ENCODE measurements around the gene ALDH18A1. TPM values are rescaled to one million over a fixed set of nuclear protein-coding genes. Genes with fewer than 3 reads are reported as not detected.
A peak's percentile ranks its signal among the peaks of the same experiment; 100 is the strongest.

Gene ALDH18A1
- total and polyA plus RNA-seq, 2 of the 8 experiments (the other 6 are each of a cell fraction or from before 2014, with no cell fraction given), result 59.6 to 128 TPM

GRCh38 chr10:95604630-95605029 lies 51.9 kb downstream of the ALDH18A1 start:
- H3K79me2 ChIP-seq (ENCODE audit: control insufficient read depth in 1 of 2, insufficient read depth in 2 of 2, low read length in 2 of 2), result no peaks in the 10 kb centered on the region
- peaks cover 0 to 3% (median 0%) of the 10 kb centered on the region in 4 experiments; a peak in 1 of 7 replicates for H3K4me1 ChIP-seq (replicated peaks in 1 of 4; ENCODE audit: control insufficient read depth in 3 of 4, insufficient read depth in 4 of 4, low read length in 3 of 4)
- H3K9ac ChIP-seq (replicated peaks in 1 of 4; ENCODE audit: extremely low read depth in 1 of 4, low read depth in 3 of 4, low read length in 3 of 4), result no peak overlapping the region
- DNase-seq (ENCODE audit: low read depth in 1 of 2, low spot score in 2 of 2), result no peak
- CTCF ChIA-PET (ENCODE audit: partially characterized antibody), result interaction anchor here (0.6 to 8.7 kb wide), 25 partner anchors 9 to 470 kb away, joined by 3 to 304 read pairs (median 5); no protein-coding TSS in a partner anchor
- no peak overlapping the region for H3K14ac ChIP-seq (ENCODE audit: insufficient read length)
- no peak for FAIRE-seq
- no peak overlapping the region; a peak in 1 of 4 replicates for H3K4me2 ChIP-seq (ENCODE audit: insufficient read depth in 1 of 2, low read depth in 2 of 2, low read length in 2 of 2)
- H4K91ac ChIP-seq (replicated peaks; ENCODE audit: insufficient read length, low read length), result no peak overlapping the region
- H2BK12ac ChIP-seq (ENCODE audit: low read depth, low read length), result no peak overlapping the region
- POLR2A ChIA-PET (ENCODE audit: partially characterized antibody), result interaction anchor here (1.0 to 1.6 kb wide), 5 partner anchors 9 to 241 kb away, joined by 3 to 4 read pairs (median 3); no protein-coding TSS in a partner anchor
- H3K79me1 ChIP-seq (ENCODE audit: low read depth, low read length), result no peaks in the 10 kb centered on the region
- H3K56ac ChIP-seq (replicated peaks; ENCODE audit: insufficient read length, low read depth, low read length), result no peak overlapping the region
- no peak overlapping the region for H3K27ac ChIP-seq (ENCODE audit: low read depth, low read length)
- H3K36me3 ChIP-seq (ENCODE audit: control insufficient read depth in 2 of 4, insufficient read depth in 4 of 4, low read length in 3 of 4), result peaks cover 7 to 33% (median 13%) of the 10 kb centered on the region in 4 experiments
- no peak overlapping the region for H3K18ac ChIP-seq (ENCODE audit: extremely low read depth, low read length)
- no peaks in the 10 kb centered on the region for H3K23me2 ChIP-seq (ENCODE audit: low read depth, low read length)
- H2BK120ac ChIP-seq (replicated peaks; ENCODE audit: low read depth, low read length), result no peak overlapping the region
- no peak overlapping the region for H2AK5ac ChIP-seq (ENCODE audit: low read depth, low read length)
- H3K9me3 ChIP-seq (ENCODE audit: insufficient read depth in 2 of 2, low read depth in 1 of 2, low read length in 1 of 2), result no peaks in the 10 kb centered on the region
- H3K4ac ChIP-seq (replicated peaks; ENCODE audit: insufficient read length, low read depth, low read length), result no peak overlapping the region
- no peak overlapping the region for H2BK20ac ChIP-seq (ENCODE audit: low read length)
- H4K8ac ChIP-seq (ENCODE audit: extremely low read depth, insufficient read depth, low read length), result no peak overlapping the region
- H3K23ac ChIP-seq (ENCODE audit: insufficient read length), result no peak overlapping the region
- H2AFZ ChIP-seq (ENCODE audit: low read length), result no peak overlapping the region
- no peak overlapping the region for H4K5ac ChIP-seq (ENCODE audit: insufficient read length, low read depth, low read length)
- H3K27me3 ChIP-seq (replicated peaks in 1 of 4; ENCODE audit: control insufficient read depth in 3 of 4, extremely low read depth in 1 of 4, insufficient read depth in 3 of 4, low read length in 3 of 4), result no peaks in the 10 kb centered on the region
- no peak overlapping the region for H2BK15ac ChIP-seq (ENCODE audit: low read length)
- H3K4me3 ChIP-seq (ENCODE audit: extremely low read depth in 1 of 4, insufficient read depth in 2 of 4, low read depth in 3 of 4, low read length in 4 of 4), result no peak overlapping the region
- H4K20me1 ChIP-seq (replicated peaks in 1 of 2; ENCODE audit: control insufficient read depth in 1 of 2, insufficient read depth in 2 of 2, low read length in 2 of 2), result no peaks in the 10 kb centered on the region
- no peak overlapping the region for H2BK5ac ChIP-seq (ENCODE audit: low read depth, low read length)
- peak; percentile 95 for TF ChIP-seq TEAD4 (IDR thresholded peaks at IDR 0.05; ENCODE audit: low read depth, low read length)
- TF ChIP-seq JUN (IDR thresholded peaks at IDR 0.05; ENCODE audit: low read depth, low read length), result no peak
- TF ChIP-seq MAX (IDR thresholded peaks at IDR 0.05), result 0 out of 2 replicates have a peak, but pooled peaks have one; percentile 27

Measured in H1 (cell line).